CD4-positive, alpha-beta T cell treated with Interleukin-21 for 1 hour (primary cell): Measurements from ENCODE around the gene P2RY12.

Source experiments
- DNase-seq: peaks from one replicate; pipeline ENCODE4 v3.0.0-alpha.2; 2020

The P2RY12 gene

DNA sequence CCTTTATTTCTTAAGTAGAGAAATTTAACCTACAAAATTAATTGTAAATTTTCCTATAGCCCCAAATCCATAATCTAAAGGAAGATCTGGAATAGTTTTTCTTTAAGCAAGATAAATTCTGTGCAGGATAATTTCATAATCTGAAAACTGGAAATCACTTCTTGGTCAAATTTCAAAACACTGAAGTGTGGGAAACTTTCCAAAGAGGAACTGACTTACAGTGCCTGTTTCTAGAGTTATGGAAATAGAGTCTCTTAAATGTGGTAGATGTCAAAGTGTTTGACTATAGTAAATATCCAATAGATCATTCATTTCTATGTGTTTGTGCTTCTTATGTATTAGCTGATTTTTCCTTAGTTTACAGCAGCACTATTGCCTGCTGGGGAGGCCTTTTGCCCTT is 53.7 kb downstream of the P2RY12 start:
- DNase-seq = no peak

DNA sequence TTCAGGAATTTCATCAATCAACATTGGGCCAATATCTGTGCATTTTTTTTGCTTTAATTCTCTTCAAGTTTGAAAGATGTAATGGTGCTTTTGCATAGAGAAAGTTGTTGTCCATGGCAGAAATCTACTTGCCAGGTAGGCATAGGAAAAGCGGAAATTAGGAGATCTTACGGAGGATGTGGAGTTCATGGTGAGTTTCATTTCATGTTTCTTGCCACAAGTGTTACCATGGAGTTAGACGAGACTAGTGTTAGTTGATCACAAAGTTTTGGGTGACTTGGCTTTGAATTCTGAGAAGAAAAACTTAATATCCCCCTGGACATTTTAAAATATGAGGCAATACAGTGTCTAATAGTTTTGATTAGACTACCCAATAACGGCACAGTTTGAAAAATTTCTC is 54.2 kb downstream of the P2RY12 start:
- no peak for DNase-seq

DNA sequence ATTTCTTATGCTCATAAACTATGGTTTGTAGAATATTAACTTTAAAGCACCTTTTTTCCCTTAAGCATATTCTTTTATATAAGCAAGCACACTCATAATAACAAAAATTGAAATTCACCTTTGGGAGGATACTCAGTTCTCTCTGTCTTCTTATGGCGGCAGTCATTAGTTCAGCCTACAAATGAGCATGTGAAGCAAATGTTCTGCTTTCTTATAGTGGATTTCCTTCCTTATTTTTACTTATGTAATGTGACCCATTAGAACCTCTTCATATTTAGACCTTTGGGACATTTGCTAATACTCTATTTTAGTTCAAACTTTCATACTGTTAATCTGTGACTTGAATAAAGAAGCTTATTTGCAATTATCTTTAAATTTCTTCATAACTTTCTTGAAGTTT is 55.2 kb downstream of the P2RY12 start, which contains the start of gene P2RY13:
Gene P2RY13, minus strand, starts transcription at position 187 of the 400 bp plus-strand sequence. Its CDS starts 21 bp downstream, at position 166.
- DNase-seq = no peak

DNA sequence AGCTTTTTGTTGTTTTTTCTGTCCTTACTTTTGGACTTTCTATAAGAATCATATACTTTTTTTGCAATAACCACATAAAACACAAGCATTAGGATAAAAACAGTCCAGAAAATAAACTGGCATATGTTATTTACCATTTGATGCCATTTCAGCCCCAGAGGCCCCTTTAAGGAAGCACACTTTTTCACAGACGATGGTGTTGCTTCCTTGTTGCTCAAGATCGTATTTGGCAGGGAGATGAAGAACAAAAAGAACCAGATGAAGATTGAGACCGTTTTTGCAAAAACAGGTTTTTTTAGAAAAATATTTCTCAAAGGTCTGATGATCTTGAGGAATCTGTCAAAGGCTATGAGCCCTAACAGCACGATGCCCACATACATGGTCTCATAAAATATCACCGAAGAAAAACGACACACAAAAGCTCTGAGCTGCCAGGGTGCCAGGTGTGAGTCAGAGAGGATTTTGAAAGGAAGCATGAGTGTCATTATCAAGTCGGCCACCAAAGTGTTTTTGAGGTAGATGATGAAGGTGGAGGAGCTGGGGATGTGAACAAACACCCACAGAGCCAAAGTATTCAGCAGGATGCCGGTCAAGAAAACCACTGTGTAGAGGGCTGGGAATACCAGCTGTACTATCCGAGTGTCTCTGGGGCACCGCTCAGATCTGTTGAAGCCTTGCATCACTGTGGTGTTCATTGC is 56.1 kb downstream of the P2RY12 start:
- peak; percentile 18 for DNase-seq

DNA sequence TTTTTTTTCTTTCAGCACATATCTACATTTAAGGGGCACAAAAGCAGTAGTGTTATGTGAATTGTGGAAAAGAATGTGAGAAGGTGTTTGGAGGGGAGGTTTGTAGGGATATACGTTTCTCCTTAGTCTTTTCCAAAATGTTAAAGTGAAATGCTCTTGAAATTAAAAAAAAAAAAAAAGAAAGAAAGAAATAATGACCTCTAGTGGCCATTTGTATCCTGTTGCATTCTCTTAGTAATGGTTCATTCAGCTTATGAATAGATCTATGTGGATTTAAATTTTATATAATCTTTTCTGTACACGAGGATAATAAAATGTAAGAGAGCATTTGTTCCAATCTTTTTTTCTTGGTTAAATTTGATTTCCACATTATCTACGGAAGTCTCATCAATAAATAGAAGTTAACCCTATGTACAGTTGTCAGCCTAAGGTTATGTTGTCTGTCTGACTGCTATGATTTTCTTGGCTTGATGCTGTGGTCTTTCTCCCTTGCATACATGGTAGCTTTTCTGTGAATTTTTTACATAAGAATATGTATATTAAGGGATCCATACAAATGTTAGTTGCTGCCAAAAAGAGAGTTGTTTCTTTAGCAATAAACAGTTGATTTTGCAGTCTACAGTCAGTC is 56.9 kb downstream of the P2RY12 start:
- DNase-seq = no peak

DNA sequence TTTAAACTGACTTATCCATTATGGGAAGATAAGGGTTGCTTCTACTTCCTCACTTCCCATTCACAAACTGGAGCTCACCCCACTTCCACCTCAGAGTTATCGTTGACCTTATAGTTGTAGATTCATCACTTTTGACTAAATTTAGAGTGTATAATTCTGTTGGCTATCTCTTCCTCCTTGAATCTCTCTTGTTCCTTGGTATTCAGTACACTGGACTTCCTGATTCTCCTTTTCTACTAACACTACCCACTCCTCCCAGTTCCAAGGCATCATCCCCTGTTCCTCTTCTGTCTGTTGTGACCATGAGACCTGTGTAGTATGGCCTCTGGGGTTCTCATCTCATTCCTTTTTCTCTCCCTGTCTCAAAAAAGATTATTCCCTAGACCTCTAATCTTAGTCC is 62.0 kb downstream of the P2RY12 start:
- DNase-seq = no peak

DNA sequence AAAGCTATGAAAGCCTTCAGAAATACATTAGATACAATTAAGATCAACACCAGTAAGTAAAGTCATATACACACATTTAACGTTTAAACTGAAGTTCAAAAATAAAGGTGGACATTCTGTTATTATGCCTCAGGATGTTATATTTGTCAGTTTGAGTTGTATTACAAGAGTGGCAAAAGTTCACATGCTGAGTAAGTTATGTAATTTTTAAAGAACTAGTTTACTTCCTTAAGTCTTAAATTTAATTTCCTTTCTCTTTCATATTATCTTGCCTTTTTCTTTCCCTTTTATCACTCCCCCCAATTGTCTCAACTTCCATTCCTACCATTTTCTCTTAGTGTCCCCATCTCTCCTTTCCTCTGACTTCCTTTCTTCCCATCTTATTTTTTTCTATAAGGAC is 63.0 kb downstream of the P2RY12 start:
- DNase-seq = no peak

DNA sequence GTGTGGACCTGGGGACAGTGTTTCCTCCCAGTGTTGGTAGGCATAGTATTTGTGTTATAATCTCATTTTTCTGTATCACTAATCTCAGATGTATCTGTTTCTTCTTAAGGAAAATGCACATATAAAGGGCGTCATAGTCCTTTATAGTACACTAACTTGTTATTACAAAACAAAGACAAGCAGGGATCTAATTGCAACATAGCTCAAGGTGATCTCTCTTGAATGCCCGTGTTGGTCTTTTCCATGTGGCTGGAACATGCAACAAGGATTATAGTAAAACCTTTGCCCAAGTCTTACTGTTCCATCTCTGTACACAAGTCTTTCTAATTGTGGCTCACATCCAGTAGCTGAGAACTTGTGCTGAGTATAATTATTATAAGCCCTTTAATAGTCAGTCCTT is 64.4 kb downstream of the P2RY12 start:
- no peak for DNase-seq

DNA sequence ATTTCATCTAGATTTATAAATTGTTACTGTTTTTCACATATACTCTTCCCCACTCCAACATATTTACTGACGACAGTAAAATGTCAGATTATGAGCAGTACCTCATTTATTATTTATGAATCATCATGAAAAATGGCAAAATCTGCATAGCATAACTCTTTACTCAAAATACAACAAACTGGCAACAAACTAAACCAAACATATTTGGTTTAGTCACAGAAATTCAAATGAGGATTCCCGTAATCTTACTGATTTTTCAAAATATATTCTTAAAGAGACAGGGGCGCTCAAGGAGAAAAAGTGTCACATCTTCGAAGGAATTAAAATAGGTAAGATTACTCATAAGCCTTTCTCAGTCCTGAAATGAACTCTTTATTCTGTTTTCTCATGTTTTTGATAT is 64.9 kb downstream of the P2RY12 start:
- DNase-seq = no peak

DNA sequence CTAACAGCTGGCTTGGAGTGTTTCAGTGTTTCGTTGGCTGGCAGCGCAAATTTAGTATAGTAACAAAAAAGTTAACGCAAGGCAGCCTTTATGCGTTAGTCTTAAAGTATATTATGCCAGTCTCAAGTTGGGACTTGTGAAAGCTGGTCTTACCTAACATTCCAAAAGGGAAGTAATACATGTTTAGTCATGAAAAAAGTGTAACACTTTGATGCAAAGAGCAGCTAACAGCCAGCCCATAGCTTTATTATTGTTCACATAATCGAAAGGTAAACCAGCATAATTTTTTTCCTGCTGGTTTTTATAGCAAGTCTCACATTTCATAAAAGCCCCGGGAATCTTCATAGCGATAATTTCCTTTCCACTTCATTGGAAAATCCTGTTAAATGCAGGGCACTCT is 65.6 kb downstream of the P2RY12 start:
- DNase-seq = no peak

DNA sequence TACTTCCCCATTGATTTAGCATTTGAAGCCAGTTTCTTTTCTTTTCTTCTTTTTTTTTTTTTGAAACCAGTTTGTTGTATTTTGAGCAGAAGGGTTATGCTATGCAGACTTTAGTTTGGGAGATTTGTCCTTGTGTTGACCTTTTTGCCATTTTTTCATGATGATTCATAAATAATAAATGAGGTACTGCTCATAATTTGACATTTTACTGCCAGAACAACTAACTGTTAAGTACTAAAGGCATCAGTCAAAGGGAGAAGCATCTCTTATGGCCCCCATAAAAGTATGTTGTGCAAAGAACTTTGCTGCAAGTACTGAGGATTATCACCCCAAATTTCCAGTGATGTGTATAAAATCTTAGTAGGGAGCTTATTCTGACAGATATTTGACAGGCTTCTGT is 66.2 kb downstream of the P2RY12 start:
- DNase-seq = no peak

DNA sequence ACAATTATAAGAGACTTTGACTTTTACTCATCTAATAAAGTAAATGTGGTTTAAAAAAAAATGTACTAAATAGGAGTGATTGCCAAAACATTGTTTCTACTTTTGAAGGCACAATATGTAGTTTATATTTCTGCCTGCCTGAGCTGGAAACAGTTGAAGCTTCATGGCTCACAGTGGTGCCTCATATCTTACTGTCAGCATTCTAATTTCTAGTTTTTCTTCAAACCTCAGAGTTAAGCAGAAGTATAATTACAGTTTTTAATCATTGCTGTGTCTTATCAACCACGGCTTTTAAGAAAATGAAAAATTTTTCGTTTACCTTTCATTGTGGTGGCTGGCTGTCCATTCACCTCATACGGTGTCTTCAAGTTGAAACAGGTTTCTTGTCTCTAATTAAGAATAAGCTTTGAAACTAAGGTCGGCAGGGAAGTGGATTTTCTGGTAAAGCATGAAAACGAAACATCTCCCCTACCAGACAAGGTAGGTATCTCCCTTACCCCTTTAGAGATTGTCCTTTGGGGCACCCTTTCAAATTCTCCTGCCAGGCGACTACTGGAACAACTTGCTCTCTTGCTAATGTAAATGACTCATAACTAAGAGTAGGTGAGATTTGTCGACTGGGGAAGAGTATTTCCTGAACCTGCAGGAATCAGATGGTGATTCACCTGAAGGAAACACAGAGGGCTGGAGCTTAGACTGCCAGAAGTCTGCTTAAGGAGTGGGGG is 68.1 kb downstream of the P2RY12 start, which contains the start of gene GPR87:
Gene GPR87, minus strand, starts transcription at position 554 of the 725 bp plus-strand sequence. CDS start 16,720 bp downstream, outside the sequence.
- no peak for DNase-seq

DNA sequence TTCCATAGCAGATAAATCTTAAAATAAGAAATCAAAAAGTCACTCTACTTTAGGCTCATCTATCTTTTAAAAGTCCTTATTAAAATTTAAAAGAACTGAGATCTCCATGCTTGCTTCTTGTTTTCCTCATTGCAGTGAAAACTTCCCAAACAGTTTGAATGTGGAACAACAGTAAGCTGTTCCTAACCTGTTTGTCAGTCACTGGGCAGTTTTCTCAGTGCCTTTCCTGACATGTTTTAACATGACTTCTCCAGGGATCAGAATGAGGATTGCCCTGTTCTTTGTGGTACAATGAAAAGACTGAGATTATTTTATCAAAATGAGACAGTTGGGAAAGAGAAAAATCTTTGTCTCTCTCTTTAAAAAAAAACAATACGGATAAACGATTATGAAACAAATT is 68.7 kb downstream of the P2RY12 start:
- no peak for DNase-seq

DNA sequence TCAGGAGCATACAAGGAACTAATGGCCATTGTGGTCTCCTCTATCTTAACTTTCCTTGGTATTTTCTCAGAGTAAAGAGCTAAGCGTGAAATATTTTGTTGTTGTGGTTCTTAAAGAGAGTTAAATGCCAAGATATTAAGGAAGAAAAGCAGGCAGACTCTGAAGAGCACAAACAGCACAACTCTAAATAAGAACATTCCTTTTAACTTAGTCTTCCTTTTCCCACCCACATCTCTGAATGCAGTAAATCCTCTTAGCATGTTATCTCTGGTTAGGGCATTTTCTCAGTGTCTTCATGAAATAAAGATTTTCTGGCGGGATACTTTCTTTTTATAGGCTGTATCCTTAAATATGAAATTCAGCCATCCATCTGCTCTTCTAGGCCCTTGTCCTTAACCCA is 69.4 kb downstream of the P2RY12 start:
- no peak for DNase-seq

DNA sequence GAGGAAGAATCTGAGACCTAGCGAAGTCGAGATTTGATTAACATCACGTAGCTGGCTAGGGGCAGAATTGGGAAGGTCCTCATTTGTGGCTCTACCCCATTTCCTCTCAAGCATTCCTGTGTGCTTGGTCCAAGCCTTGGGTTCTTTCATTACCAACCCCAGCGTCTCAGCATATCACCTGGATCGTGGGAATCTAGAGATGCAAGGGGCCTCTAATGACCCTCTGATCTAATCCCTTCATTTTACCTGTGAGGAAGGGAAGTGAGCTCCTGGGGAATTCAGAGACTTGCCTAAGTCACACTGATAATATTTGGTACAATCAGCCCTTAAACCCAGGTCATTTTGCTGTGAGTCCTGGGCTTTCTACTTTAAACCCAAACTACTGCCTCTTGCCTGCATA is 70.0 kb downstream of the P2RY12 start:
- no peak for DNase-seq

DNA sequence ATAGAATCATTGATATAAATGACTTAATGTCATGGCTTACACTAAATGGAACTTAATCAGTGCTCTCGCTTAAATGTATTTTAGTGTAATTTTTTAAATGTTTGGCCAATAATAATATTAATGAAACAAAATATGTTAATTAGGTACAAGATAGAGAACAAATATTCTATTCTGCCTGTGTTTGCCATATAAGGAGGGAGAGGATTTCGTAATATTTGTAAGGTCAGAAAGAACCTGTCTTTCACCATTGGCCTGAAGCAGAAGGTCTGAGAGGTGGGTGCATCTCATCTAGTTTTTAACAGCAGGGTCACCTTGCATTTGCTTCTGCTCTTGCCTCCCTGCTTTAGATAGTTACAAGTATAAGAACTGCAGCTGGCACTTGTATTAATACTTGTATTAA is 70.4 kb downstream of the P2RY12 start:
- no peak for DNase-seq

DNA sequence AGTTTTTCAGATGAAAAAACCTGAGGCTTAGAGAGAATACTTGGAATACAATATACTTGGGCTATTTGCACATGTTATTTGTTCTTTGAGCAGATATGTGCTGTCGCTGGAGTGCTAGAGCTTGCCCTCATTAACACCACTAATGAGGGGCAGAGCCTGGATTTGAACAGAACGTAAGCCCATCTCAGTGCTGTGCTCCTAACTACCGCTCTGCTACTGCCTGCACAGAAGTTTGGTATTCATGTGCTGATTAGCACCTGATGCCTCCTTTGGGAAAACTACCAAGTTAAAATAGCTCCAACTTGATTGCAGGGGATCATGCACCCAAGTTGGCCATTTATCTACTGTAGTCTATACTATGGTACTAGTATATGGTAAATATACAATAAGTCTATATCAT is 71.6 kb downstream of the P2RY12 start:
- DNase-seq = no peak

DNA sequence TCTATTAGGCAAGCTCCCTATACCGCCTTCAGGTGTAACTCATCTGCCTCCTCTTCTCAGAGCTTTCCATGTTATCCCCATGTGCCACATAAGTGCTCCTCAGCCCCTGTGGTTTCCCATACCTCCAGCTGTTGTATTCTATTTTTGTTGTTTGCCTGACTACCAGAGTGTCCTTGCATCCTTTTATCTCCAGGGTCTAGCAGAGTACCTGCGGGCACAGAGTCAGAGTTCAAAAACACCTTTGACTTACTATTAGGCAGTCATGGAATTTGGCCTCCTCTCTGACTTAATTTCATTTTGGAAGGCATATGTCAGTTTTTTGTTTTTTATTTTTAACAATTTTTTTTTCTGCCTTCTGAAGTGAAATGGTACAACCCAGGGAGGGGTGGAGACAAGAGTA is 75.0 kb downstream of the P2RY12 start:
- DNase-seq = no peak

DNA sequence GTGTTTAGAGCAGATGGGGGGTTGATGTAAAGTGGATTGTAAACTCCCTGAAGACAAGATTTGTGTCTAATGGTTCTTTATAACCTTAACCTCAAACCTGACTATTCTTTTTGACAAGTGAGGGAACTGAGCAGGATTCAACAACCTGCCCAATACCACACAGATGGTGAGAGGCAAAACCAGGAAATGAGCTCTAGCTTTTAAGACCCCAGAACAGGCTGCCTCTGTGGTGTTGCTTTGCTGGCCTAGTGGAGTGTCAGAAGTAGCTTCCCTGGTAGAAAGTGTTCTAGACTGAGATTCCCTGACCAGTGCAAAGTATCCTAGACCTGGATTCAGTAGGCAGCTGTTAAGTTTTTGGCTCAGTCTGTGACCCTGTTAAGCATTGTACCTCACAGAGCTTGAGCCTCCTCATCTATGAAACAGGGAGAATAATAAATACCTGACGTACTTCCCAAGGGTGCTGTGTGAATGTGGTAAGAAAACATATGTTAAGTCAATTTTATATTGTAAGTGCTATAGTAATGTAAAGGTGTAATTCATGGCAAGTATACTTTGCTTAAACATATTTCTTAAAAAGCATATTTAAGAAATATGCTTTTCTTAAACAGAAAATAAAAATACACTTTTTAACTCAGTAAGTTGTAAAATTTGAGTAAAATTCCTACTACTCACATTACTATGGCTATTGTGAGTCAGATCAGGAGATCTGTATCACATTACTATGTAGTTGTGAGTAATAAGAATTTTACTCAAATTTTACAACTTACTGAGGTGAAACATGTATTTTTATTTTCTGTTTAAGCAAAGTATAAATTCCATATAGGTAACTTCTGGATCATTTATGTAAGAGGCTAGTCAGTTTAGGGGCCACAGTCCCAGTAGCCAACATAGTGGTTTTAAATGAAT is 76.7 kb downstream of the P2RY12 start:
- no peak for DNase-seq

DNA sequence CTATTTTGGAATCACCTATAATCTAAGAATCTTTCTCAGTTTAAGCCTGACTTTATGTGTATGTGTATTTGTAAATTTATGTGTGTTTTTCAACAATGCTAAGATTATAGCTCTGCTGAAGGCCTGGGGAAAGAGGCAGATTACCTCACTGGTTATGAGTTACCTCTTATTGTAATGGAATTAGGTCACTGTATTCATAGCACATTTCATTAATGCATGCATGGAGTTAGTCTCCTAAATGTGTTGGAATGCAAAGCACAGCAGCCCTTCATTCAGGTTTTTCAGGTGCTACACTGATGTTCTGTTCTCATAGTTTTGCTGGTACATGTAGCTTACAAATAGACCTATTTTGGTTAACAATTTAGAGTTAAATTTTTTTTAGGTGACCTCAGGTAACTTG is 77.4 kb downstream of the P2RY12 start:
- DNase-seq = no peak

DNA sequence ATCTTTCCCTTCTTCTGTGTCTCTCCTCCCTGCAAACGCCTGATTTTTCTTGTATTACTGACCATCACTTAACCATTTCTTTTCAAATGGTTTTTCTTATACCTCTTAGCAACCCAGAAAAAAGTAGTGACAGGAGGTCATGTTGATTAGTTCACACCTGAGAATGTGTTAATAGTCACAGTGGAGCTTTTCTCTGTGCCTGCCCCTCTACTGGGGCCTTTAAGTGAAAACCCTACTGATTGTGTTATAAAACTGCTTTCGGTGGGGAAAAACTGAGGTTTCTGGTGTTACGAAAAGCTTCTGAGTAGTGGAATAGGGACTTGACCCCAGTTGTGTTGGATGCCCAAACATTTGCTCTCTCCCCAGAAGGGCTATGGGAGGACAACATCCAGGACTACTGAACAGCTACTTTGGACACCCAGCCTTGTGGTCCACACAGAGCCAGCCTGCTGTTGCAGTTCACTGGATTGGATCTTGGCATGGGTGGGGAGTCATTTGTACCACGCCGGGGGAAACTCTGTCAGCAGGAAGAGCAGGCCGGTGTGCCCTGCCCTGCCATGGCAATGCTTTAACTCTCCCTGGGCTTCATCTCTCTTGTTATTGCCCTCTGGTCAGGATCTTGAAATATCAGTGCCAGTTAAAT is 78.3 kb downstream of the P2RY12 start:
- DNase-seq = no peak

DNA sequence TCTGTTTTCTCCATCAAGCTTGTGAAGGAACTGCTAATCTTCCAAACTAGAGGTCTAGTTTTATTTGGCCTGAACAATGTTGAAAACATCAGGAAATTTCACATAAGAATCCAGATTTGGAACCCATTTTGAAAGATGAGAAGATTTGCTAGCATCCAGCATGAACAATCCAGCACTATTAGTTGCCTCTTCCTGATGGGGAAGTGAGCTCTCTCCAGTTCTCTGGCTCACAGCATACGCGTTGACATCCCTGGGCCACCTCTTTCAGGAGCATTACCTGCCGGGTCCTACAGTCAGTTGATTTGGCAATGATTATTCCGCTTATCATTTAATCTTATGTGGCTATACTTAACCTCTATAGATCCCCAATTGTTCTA is 78.8 kb downstream of the P2RY12 start:
- DNase-seq = no peak
